ENCODE data around the gene ENTHD1. TPM values are rescaled to one million over a fixed set of nuclear protein-coding genes. Genes with fewer than 3 reads are reported as not detected.

The ENTHD1 gene
- total RNA-seq, 1 donor from 2014 or later: not detected

- ATAC-seq: no peak
- DNase-seq (ENCODE audit: missing footprints): no peak
These were observed 168.1 kb downstream of the ENTHD1 start for GRCh38 chr22:39725351-39726035.

GRCh38 chr22:39724857-39725256 lies 168.7 kb downstream of the ENTHD1 start:
- DNase-seq (ENCODE audit: missing footprints) (no peak), ATAC-seq (no peak)
- intact Hi-C loops (cut with DNase I): no loop called here

More at GRCh38 chr22:39725351-39726035, 168.1 kb downstream of the ENTHD1 start:
- intact Hi-C loops (cut with DNase I): no loop called here

GRCh38 chr22:39724390-39724789 lies 169.2 kb downstream of the ENTHD1 start:
- intact Hi-C loops (cut with DNase I): no loop called here
- ATAC-seq (no peak), DNase-seq (ENCODE audit: missing footprints) (no peak)

GRCh38 chr22:39723899-39724351 lies 169.6 kb downstream of the ENTHD1 start:
- DNase-seq (ENCODE audit: missing footprints) (no peak), ATAC-seq (no peak)
- intact Hi-C loops (cut with DNase I): no loop called here

- no peak for ATAC-seq
- intact Hi-C loops (cut with DNase I): no loop called here
- DNase-seq (ENCODE audit: missing footprints): no peak
These were observed 170.1 kb downstream of the ENTHD1 start for GRCh38 chr22:39723463-39723862.

GRCh38 chr22:39722501-39722900 lies 171.1 kb downstream of the ENTHD1 start:
- no peak for DNase-seq (ENCODE audit: missing footprints)
- ATAC-seq: no peak
- intact Hi-C loops (cut with DNase I): no loop called here

GRCh38 chr22:39722032-39722325 lies 171.6 kb downstream of the ENTHD1 start:
- DNase-seq (ENCODE audit: missing footprints): no peak
- ATAC-seq: no peak
- intact Hi-C loops (cut with DNase I): no loop called here

GRCh38 chr22:39721206-39722031 lies 172.1 kb downstream of the ENTHD1 start:
- DNase-seq (ENCODE audit: missing footprints): no peak

GRCh38 chr22:39719559-39720450 lies 173.8 kb downstream of the ENTHD1 start:
- peak; percentile 53 for DNase-seq (ENCODE audit: missing footprints)
- no peak for ATAC-seq
- intact Hi-C loops (cut with DNase I): no loop called here

More at GRCh38 chr22:39721206-39722031, 172.1 kb downstream of the ENTHD1 start:
- intact Hi-C loops (cut with DNase I): no loop called here
- no peak for ATAC-seq

GRCh38 chr22:39718921-39719475 lies 174.6 kb downstream of the ENTHD1 start:
- no peak for DNase-seq (ENCODE audit: missing footprints)
- intact Hi-C loops (cut with DNase I): no loop called here
- ATAC-seq: no peak

- intact Hi-C loops (cut with DNase I): no loop called here
- DNase-seq (ENCODE audit: missing footprints) (peak; percentile 48), ATAC-seq (no peak)
These were observed 175.4 kb downstream of the ENTHD1 start for GRCh38 chr22:39718206-39718605.

- ATAC-seq: no peak
- intact Hi-C loops (cut with DNase I): no loop called here
- DNase-seq (ENCODE audit: missing footprints): peak; percentile 23
These were observed 176.5 kb downstream of the ENTHD1 start for GRCh38 chr22:39717099-39717498.

- no peak for ATAC-seq
- intact Hi-C loops (cut with DNase I): no loop called here
- peak; percentile 9 for DNase-seq (ENCODE audit: missing footprints)
These were observed 177.0 kb downstream of the ENTHD1 start for GRCh38 chr22:39716534-39716933.

- intact Hi-C loops (cut with DNase I): no loop called here
- DNase-seq (ENCODE audit: missing footprints) (peak; percentile 39), ATAC-seq (no peak)
These were observed 177.6 kb downstream of the ENTHD1 start for GRCh38 chr22:39715778-39716495.

GRCh38 chr22:39714321-39714720 lies 179.2 kb downstream of the ENTHD1 start:
- no peak for ATAC-seq
- intact Hi-C loops (cut with DNase I): no loop called here
- DNase-seq (ENCODE audit: missing footprints): peak; percentile 50

GRCh38 chr22:39713799-39714290 lies 179.7 kb downstream of the ENTHD1 start:
- intact Hi-C loops (cut with DNase I): no loop called here
- ATAC-seq: no peak

GRCh38 chr22:39712751-39713525 lies 180.6 kb downstream of the ENTHD1 start:
- intact Hi-C loops (cut with DNase I): no loop called here
- DNase-seq (ENCODE audit: missing footprints): peak; percentile 62
- no peak for ATAC-seq

More at GRCh38 chr22:39713799-39714290, 179.7 kb downstream of the ENTHD1 start:
- DNase-seq (ENCODE audit: missing footprints): no peak

Data from Right ventricle myocardium inferior (tissue), 1 donor.